AG04450 (cell line): ENCODE results near the gene PODXL2. TPM values are rescaled to one million over a fixed set of nuclear protein-coding genes. Genes with fewer than 3 reads are reported as not detected.
"Not testable (repeated sequence)": the region's sequence is repeated elsewhere in the genome, so short reads cannot be mapped to it uniquely, and the experiment has no call there.

Experiments
- CTCF ChIA-PET: fragments of 300-600, 350-600 bp; formaldehyde crosslinking; extraction: SDS; loops from one replicate; lab custom pipeline; 2022; ENCODE audit warnings: antibody characterized with exemption, inconsistent platforms; lab: Charles Lee
- POLR2A ChIA-PET: fragments of 350-600 bp; formaldehyde crosslinking; extraction: SDS; loops from one replicate; lab custom pipeline; 2021; ENCODE audit warnings: antibody characterized with exemption, inconsistent platforms; lab: Yijun Ruan, JAX
- DNase-seq: peaks from one replicate; pipeline ENCODE4 v3.0.0-alpha.2; 2011; ENCODE audit warnings: low read depth, low spot score
- H3K27ac ChIP-seq: one replicate; pipeline ENCODE4 v1.5.1; 2012; ENCODE audit warnings: low read depth, low read length, control low read depth
- H3K27me3 ChIP-seq: one replicate; pipeline ENCODE4 v1.6.0; 2012; ENCODE audit warnings: low read length; ENCODE audit not compliant: control insufficient read depth, insufficient read depth
- H3K4me3 ChIP-seq: 2 replicates; pipeline ENCODE4 v1.5.1; 2011; ENCODE audit warnings: mild to moderate bottlenecking, low read depth, low read length, control low read depth
- H3K9me3 ChIP-seq: 2 replicates; pipeline ENCODE4 v1.5.1; 2012; ENCODE audit warnings: low read length; ENCODE audit not compliant: control insufficient read depth, insufficient read depth
- CTCF ChIP-seq: IDR thresholded peaks from 2 replicates; pipeline ENCODE4 v1.5.1; 2011; ENCODE audit warnings: low read depth, low read length, control low read depth, inconsistent platforms
- polyA plus RNA-seq: library from polyadenylated mRNA; depleted of rRNA; stranded (reverse); fragments of >200 nt; gene quantifications from 2 replicates; pipeline ENCODE4 v1.2.3, GENCODE V29; 2011

The PODXL2 gene
- polyA plus RNA-seq, 1 experiment: 1.5 TPM

- POLR2A ChIA-PET: interaction anchor here (0.5 kb wide), 1 partner anchor 212 kb away, joined by 4 read pairs; no protein-coding TSS in a partner anchor
- no peak for DNase-seq
- CTCF ChIA-PET: interaction anchor here (0.7 to 4.7 kb wide), 26 partner anchors 12 to 482 kb away, joined by 3 to 23 read pairs (median 4); partner anchors contain the start of genes KBTBD12 and MGLL
- TF ChIP-seq CTCF: no peak
- Histone ChIP-seq H3K4me3 (no peak overlapping the region), H3K27ac (no peak overlapping the region), H3K27me3 (peaks cover 3% of the 10 kb centered on the region), H3K9me3 (no peaks in the 10 kb centered on the region)
These were observed 22.7 kb downstream of the PODXL2 start for GRCh38 chr3:127651516-127652172.

DNA sequence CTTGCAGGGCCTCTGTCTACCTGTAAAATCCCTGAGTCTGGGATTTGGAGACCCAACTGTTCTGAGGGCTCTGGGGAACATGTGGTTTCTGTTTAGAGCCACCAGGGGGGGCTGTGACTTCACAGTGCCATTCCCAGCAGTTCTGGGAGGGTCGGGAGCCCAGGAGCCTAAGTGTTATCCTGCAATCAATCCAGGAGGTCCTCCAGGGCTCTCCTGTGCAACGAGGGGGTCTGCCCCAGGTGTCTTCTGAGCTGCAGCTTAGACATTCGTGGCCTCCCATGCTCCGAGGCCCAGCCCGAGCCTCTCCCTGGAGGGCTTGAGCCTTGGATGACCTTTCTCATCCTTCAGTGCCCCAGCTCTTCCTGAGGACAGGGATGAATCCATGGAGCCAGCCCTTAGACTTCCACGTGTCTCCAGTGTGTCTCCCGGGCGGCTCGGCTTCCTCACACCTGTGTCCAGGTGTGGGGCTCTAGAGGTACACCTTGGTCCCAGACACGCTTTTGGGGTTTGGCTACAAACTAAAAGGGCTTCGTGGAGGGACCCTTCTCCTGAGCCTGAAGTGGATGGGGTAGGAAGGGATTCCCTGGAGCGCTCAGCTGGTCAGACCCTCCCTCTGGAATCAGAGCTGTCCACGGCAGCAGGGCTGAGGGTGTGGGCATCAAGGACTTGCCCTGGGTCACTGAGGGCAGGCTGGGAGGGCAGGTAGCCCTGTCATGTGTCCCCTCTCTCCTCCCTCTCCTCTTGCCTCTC lies 23.4 kb downstream of the PODXL2 start:
- no peak for DNase-seq
- CTCF ChIA-PET: interaction anchor here (0.5 to 4.7 kb wide), 25 partner anchors 9 to 415 kb away, joined by 3 to 23 read pairs (median 4); partner anchors contain the start of gene KBTBD12
- POLR2A ChIA-PET: no interaction called here
- H3K9me3 ChIP-seq: no peaks in the 10 kb centered on the region
- H3K27me3 ChIP-seq: peaks cover 2% of the 10 kb centered on the region
- TF ChIP-seq CTCF: peak; percentile 89
- no peak overlapping the region for H3K27ac ChIP-seq
- H3K4me3 ChIP-seq: no peak overlapping the region

GRCh38 chr3:127654374-127654773 lies 25.4 kb downstream of the PODXL2 start:
- H3K9me3 ChIP-seq: no peaks in the 10 kb centered on the region
- H3K4me3 ChIP-seq: no peak overlapping the region
- DNase-seq: no peak
- H3K27me3 ChIP-seq: no peaks in the 10 kb centered on the region
- H3K27ac ChIP-seq: no peak overlapping the region
- ChIA-PET POLR2A (no interaction called here), CTCF (no interaction called here)
- no peak for TF ChIP-seq CTCF

GRCh38 chr3:127654993-127655392 lies 26.0 kb downstream of the PODXL2 start:
- H3K27ac ChIP-seq, POLR2A ChIA-PET, H3K4me3 ChIP-seq, H3K9me3 ChIP-seq, DNase-seq, H3K27me3 ChIP-seq: not testable (repeated sequence)
- CTCF ChIA-PET: interaction anchor here (0.6 to 1.6 kb wide), 3 partner anchors 175 to 313 kb away, joined by 3 to 6 read pairs (median 4); no protein-coding TSS in a partner anchor

DNA sequence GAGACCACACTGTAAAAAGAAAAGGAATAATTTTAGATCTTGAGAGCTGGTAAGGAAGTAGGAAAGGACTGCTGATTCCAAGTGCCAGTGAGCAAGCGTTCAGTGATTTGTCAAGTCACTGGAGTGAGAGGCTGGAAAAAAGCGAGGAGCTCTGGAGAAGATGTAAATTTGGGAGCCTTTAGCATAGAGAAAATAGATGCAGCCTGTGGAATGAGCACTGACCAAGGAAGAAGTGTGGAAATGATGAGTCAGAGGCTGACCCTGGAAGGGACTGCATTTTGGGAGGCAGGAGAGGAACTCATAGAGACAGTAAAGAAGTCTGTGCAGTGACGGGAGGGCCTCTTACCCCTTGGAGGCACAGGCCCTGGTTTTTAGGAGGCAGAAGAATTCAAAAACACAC lies 26.7 kb downstream of the PODXL2 start:
- no peak for DNase-seq
- H3K4me3 ChIP-seq: no peak overlapping the region
- no peaks in the 10 kb centered on the region; the same call in 1 of the 2 replicates for H3K9me3 ChIP-seq
- no peak for TF ChIP-seq CTCF
- H3K27me3 ChIP-seq: no peaks in the 10 kb centered on the region
- ChIA-PET POLR2A (no interaction called here), CTCF (interaction anchor here (1.2 to 1.6 kb wide), 2 partner anchors 176 to 312 kb away, joined by 3 to 6 read pairs; no protein-coding TSS in a partner anchor)
- H3K27ac ChIP-seq: peak overlapping the region; percentile 12
